SK-N-SH treated with all-trans-retinoic acid at 6 μM for 48 hours (cell line): ENCODE measurements around the gene NTF3.

ENCODE experiments used
- ESRRG ChIP-seq: fragments of 250-450 bp; sonication (Bioruptor Pico); IDR thresholded peaks from 2 replicates; pipeline ENCODE4 v1.6.1; 2021; ENCODE audit warnings: mild to moderate bottlenecking
- GLIS3 ChIP-seq: fragments of 250-450 bp; sonication (Bioruptor Pico); IDR thresholded peaks from 2 replicates; pipeline ENCODE4 v1.5.0; 2020; ENCODE audit warnings: mild to moderate bottlenecking, moderate library complexity
- RARB ChIP-seq: fragments of 250-450 bp; sonication (Bioruptor Pico); IDR thresholded peaks from 2 replicates; pipeline ENCODE4 v1.8.0; 2021; ENCODE audit warnings: mild to moderate bottlenecking, moderate library complexity
- TCF4 ChIP-seq: fragments of 250-450 bp; sonication (Bioruptor Pico); IDR thresholded peaks from 2 replicates; pipeline ENCODE4 v1.8.0; 2021; ENCODE audit warnings: mild to moderate bottlenecking, moderate library complexity, borderline replicate concordance
- ZFP3 ChIP-seq: fragments of 250-450 bp; sonication (Bioruptor Pico); IDR thresholded peaks from 2 replicates; pipeline ENCODE4 v1.5.0; 2020; ENCODE audit warnings: mild to moderate bottlenecking, moderate library complexity
- ZNF70 ChIP-seq: fragments of 450-650 bp; formaldehyde crosslinking; IDR thresholded peaks from 2 replicates; pipeline ENCODE4 v1.5.0; 2020; ENCODE audit warnings: mild to moderate bottlenecking, moderate library complexity
- TF ChIP-seq, protein P1 (sequence below): fragments of 250-450 bp; sonication (Bioruptor Pico); IDR thresholded peaks from 2 replicates; pipeline ENCODE4 v1.8.0; 2020; ENCODE audit warnings: mild to moderate bottlenecking, moderate library complexity, borderline replicate concordance
- TF ChIP-seq, protein P2 (sequence below): fragments of 250-450 bp; sonication (Bioruptor Pico); IDR thresholded peaks from 2 replicates; pipeline ENCODE4 v1.8.0; 2021; ENCODE audit warnings: low read depth, mild to moderate bottlenecking, moderate library complexity, borderline replicate concordance

DNA sequence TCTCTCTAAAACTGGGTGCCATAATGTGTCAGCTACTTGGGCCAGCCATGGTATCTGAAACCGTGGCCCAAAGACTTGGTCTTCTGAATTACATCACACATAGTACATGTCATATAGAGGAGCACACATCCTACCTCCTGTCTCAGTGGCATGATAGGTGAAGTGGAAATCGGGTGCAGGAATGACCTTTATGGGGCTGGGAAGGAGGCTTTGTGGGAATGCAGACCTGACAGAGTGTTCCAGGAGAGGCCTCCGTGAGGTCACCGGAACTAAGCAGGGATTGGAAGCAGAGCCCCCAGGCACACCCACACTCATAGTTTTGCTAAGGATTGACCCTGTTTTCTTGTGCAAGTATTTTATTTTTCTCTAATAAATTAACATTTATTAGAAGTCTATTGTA lies 82.6 kb downstream of the NTF3 start:
- TF ChIP-seq, protein P1, sequence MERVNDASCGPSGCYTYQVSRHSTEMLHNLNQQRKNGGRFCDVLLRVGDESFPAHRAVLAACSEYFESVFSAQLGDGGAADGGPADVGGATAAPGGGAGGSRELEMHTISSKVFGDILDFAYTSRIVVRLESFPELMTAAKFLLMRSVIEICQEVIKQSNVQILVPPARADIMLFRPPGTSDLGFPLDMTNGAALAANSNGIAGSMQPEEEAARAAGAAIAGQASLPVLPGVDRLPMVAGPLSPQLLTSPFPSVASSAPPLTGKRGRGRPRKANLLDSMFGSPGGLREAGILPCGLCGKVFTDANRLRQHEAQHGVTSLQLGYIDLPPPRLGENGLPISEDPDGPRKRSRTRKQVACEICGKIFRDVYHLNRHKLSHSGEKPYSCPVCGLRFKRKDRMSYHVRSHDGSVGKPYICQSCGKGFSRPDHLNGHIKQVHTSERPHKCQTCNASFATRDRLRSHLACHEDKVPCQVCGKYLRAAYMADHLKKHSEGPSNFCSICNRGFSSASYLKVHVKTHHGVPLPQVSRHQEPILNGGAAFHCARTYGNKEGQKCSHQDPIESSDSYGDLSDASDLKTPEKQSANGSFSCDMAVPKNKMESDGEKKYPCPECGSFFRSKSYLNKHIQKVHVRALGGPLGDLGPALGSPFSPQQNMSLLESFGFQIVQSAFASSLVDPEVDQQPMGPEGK (CRISPR knock-in tag): no peak
- no peak for TF ChIP-seq TCF4 (CRISPR knock-in tag)
- TF ChIP-seq ZFP3 (CRISPR knock-in tag): no peak
- TF ChIP-seq, protein P2, sequence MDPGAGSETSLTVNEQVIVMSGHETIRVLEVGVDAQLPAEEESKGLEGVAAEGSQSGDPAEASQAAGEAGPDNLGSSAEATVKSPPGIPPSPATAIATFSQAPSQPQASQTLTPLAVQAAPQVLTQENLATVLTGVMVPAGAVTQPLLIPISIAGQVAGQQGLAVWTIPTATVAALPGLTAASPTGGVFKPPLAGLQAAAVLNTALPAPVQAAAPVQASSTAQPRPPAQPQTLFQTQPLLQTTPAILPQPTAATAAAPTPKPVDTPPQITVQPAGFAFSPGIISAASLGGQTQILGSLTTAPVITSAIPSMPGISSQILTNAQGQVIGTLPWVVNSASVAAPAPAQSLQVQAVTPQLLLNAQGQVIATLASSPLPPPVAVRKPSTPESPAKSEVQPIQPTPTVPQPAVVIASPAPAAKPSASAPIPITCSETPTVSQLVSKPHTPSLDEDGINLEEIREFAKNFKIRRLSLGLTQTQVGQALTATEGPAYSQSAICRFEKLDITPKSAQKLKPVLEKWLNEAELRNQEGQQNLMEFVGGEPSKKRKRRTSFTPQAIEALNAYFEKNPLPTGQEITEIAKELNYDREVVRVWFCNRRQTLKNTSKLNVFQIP (CRISPR knock-in tag): no peak
- TF ChIP-seq ESRRG (CRISPR knock-in tag): no peak
- TF ChIP-seq ZNF70 (CRISPR knock-in tag): no peak
- TF ChIP-seq RARB (CRISPR knock-in tag): no peak
- no peak for TF ChIP-seq GLIS3 (CRISPR knock-in tag)
